ENCODE results near the gene SPAG6.

Gene SPAG6

GRCh38 chr10:22437620-22438588 is 92.6 kb downstream of the SPAG6 start:
- peak; percentile 47 for DNase-seq

GRCh38 chr10:22438711-22439110 is 93.4 kb downstream of the SPAG6 start:
- DNase-seq: no peak

DNA sequence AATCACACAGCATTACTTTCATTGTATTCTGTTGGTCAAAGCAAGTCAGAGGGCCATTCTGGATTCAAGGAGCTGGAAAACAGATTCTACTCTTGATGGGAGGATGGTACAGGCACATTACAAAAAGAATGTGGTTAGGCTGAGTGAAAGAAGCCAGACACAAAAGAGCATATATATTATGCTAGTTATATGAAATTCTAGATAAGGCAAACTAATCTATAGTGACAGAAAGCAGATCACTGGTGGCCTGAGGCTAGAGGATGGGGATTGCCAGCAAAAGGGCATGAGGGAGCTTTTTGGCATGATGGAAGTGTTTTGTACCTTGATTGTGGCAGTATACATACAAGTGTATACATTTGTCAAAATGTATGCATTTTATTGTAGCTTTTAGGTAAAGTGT is 96.8 kb downstream of the SPAG6 start:
- DNase-seq: no peak

GRCh38 chr10:22442468-22442867 is 97.2 kb downstream of the SPAG6 start:
- DNase-seq: no peak

GRCh38 chr10:22443175-22443901 is 98.0 kb downstream of the SPAG6 start:
- no peak for DNase-seq

- DNase-seq: no peak
These were observed 99.0 kb downstream of the SPAG6 start for GRCh38 chr10:22444219-22444788.

- no peak for DNase-seq
These were observed 100.2 kb downstream of the SPAG6 start for GRCh38 chr10:22445495-22445894.

DNA sequence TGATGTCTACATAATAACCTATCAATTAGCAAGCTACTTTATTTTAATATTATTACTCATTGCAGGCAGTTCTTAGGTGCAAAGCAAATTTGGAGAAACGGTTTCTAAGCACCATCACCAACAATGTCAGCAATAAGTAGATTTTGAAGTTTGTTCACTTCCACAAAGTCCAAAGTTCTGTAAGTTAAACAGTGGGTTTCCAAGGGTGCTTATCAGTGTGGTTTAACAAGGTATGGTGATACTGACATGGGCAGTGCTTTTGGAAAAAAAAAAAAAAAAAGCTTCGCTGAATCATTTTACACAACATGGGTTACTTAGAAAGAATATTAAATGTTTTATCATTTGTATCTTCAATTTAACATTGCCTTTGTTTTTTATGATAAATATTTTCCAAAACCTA is 101.8 kb downstream of the SPAG6 start:
- no peak for DNase-seq

- DNase-seq: no peak
These were observed 106.0 kb downstream of the SPAG6 start for GRCh38 chr10:22451346-22451745.

- DNase-seq: no peak
These were observed 108.0 kb downstream of the SPAG6 start for GRCh38 chr10:22453320-22453719.

DNA sequence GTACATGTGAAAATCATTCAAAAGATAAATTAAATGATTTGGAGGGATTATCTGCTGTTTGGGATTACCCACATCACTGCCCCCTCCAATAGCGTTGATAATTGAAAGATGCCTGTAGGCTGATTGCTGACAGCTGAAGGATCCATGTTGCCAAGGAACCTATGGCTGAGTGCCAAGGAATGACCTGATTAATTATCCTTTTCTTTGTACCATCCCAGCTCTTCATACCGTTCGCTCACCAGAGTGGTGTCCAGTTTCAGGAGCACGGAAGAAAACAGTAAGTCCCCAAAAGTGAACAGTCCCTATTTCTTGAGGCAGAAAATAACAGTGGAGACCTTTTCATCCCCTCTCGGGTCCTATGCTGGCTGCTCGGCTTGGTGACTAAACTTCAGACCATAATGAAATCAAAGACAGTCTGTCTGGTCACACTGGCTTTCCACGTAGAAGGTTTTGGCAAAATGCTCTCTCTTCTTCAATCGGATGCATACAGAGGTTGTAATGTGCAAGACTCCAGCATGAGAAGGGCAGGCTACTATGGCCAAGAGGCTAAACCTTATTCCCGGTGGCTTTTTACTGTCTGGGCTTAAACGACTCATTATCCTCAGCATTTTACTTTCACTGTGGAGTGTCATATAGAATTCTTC is 108.8 kb downstream of the SPAG6 start:
- DNase-seq: no peak

GRCh38 chr10:22454634-22455033 is 109.3 kb downstream of the SPAG6 start:
- DNase-seq: no peak

GRCh38 chr10:22455068-22455857 is 110.0 kb downstream of the SPAG6 start:
- DNase-seq: no peak

- DNase-seq: no peak
These were observed 111.2 kb downstream of the SPAG6 start for GRCh38 chr10:22456486-22456885.

GRCh38 chr10:22458272-22459038 is 113.2 kb downstream of the SPAG6 start:
- DNase-seq: no peak

GRCh38 chr10:22459496-22459895 is 114.2 kb downstream of the SPAG6 start:
- DNase-seq: no peak

DNA sequence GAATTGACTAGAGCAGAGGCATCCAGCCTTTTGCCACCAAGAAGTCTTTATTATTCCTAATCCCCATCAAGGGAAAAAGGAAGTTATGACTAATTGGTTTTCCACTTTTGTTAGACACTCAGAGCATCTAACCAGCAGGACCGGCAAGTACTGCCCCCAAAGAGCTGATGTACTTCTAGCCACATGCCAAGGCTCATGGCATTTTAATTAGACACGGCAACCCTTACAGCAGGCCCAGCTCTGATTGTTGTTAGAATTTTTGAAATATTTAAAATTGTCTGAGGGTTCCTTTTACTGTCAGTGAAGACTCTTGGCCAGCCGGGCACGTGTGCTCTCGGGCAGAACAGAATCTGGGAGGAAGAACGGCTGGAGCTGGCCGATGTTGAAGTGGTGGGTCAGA is 114.8 kb downstream of the SPAG6 start:
- DNase-seq: no peak

GRCh38 chr10:22460531-22461403 is 115.5 kb downstream of the SPAG6 start:
- DNase-seq: no peak

DNA sequence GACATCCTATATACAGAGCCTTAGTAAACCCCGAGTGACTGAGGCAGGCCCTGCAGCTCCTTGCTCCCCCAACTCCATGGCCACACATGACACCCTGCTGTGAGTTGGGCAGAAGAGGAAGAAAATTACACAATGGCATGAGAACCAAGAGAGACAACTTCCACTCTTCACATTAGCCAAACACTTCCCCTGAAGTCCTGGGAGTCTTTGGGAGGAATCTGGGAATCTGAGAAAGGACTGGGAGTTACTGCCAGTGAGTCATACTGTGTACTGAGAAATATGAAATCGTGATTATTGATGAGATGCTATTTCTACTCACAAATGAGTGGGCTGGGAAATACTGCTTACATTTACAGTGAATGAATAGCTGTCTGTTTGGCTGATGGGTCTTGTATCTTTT is 116.6 kb downstream of the SPAG6 start:
- no peak for DNase-seq

GRCh38 chr10:22463255-22463654 is 118.0 kb downstream of the SPAG6 start:
- no peak for DNase-seq
